HG03457 (cell line): ENCODE data around the gene TPRN.

ENCODE experiments used
- ATAC-seq: cut with Tn5 transposase; IDR thresholded peaks from one replicate; pipeline ENCODE4 v1.9.1; 2021; ENCODE audit warnings: moderate number of reproducible peaks; ENCODE audit not compliant: unreplicated experiment

TPRN gene

GRCh38 chr9:137147091-137147792 lies 53.3 kb downstream of the TPRN start:
- no peak for ATAC-seq

- ATAC-seq, result no peak
These were observed 54.0 kb downstream of the TPRN start for GRCh38 chr9:137146527-137146918.

GRCh38 chr9:137145731-137146526 lies 54.6 kb downstream of the TPRN start:
- ATAC-seq, result no peak

- no peak for ATAC-seq
These were observed 57.1 kb downstream of the TPRN start for GRCh38 chr9:137143459-137143858.

- ATAC-seq, result no peak
These were observed 58.3 kb downstream of the TPRN start for GRCh38 chr9:137141976-137142936.
